Progenitor cell of endocrine pancreas (in vitro differentiated cells): ENCODE results near the gene SLC22A7. TPM values are rescaled to one million over a fixed set of nuclear protein-coding genes. Genes with fewer than 3 reads are reported as not detected.

Experiments
- DNase-seq: peaks from one replicate; pipeline ENCODE4 v3.0.0; 2021; ENCODE audit warnings: low spot score; ENCODE audit not compliant: unreplicated experiment
- H3K27ac Mint-ChIP-seq: 2 replicates; pipeline ENCODE4 v1.8.0; 2021; ENCODE audit warnings: mild to moderate bottlenecking, moderate library complexity, mixed read lengths
- H3K27me3 Mint-ChIP-seq: 2 replicates; pipeline ENCODE4 v1.8.0; 2021; ENCODE audit warnings: mixed read lengths
- H3K36me3 Mint-ChIP-seq: 2 replicates; pipeline ENCODE4 v1.8.0; 2022; ENCODE audit warnings: mixed read lengths; ENCODE audit not compliant: insufficient read depth
- H3K4me1 Mint-ChIP-seq: 2 replicates; pipeline ENCODE4 v1.8.0; 2021; ENCODE audit warnings: low read depth, mixed read lengths
- H3K4me3 Mint-ChIP-seq: 2 replicates; pipeline ENCODE4 v1.8.0; 2021; ENCODE audit warnings: low read depth, mild to moderate bottlenecking, moderate library complexity, mixed read lengths
- H3K9me3 Mint-ChIP-seq: 2 replicates; pipeline ENCODE4 v1.8.0; 2021; ENCODE audit warnings: low read depth, mixed read lengths
- CTCF ChIP-seq: fragments of 200-600 bp; sonication (generic); IDR thresholded peaks from one replicate; pipeline ENCODE4 v1.5.0; 2021; ENCODE audit warnings: antibody characterized with exemption, mild to moderate bottlenecking; ENCODE audit not compliant: unreplicated experiment
- total RNA-seq: library from RNA; stranded (reverse); gene quantifications from 2 replicates; pipeline ENCODE4 v1.2.1, GENCODE V29; 2021

SLC22A7 gene
- total RNA-seq, 1 donor from 2014 or later, result not detected

- H3K4me1 Mint-ChIP-seq, result peaks cover 22% of the 10 kb centered on the region
- no peaks in the 10 kb centered on the region for H3K9me3 Mint-ChIP-seq
- H3K27me3 Mint-ChIP-seq, result peaks cover 83% of the 10 kb centered on the region
These were observed 26.1 kb upstream of the SLC22A7 start for GRCh38 chr6:43271944-43272343.

GRCh38 chr6:43273707-43274106, 24.4 kb upstream of the SLC22A7 start:
- TF ChIP-seq CTCF, result no peak
- Mint-ChIP-seq H3K36me3 (no peaks in the 10 kb centered on the region), H3K27ac (no peak overlapping the region), H3K9me3 (no peaks in the 10 kb centered on the region), H3K4me1 (peaks cover 11% of the 10 kb centered on the region), H3K4me3 (no peak overlapping the region), H3K27me3 (peaks cover 83% of the 10 kb centered on the region)
- no peak for DNase-seq

More at GRCh38 chr6:43271944-43272343, 26.1 kb upstream of the SLC22A7 start:
- H3K36me3 Mint-ChIP-seq, result no peaks in the 10 kb centered on the region
- no peak for DNase-seq
- TF ChIP-seq CTCF, result no peak
- H3K27ac Mint-ChIP-seq, result no peak overlapping the region
- no peak overlapping the region for H3K4me3 Mint-ChIP-seq

GRCh38 chr6:43274127-43274915, 23.7 kb upstream of the SLC22A7 start:
- no peak for TF ChIP-seq CTCF
- H3K36me3 Mint-ChIP-seq, result no peaks in the 10 kb centered on the region
- DNase-seq, result no peak
- no peak overlapping the region for H3K27ac Mint-ChIP-seq
- H3K4me3 Mint-ChIP-seq, result no peak overlapping the region
- no peaks in the 10 kb centered on the region for H3K9me3 Mint-ChIP-seq
- H3K27me3 Mint-ChIP-seq, result peaks cover 77% of the 10 kb centered on the region
- H3K4me1 Mint-ChIP-seq, result peaks cover 11% of the 10 kb centered on the region

- peaks cover 9% of the 10 kb centered on the region for H3K4me1 Mint-ChIP-seq
- H3K27me3 Mint-ChIP-seq, result peaks cover 80% of the 10 kb centered on the region
- H3K36me3 Mint-ChIP-seq, result no peaks in the 10 kb centered on the region
- H3K9me3 Mint-ChIP-seq, result no peaks in the 10 kb centered on the region
- no peak for TF ChIP-seq CTCF
- peak overlapping the region; percentile 64 for H3K4me3 Mint-ChIP-seq
- no peak overlapping the region for H3K27ac Mint-ChIP-seq
- DNase-seq, result no peak
These were observed 23.0 kb upstream of the SLC22A7 start for GRCh38 chr6:43274916-43275597.

- Mint-ChIP-seq H3K9me3 (no peaks in the 10 kb centered on the region), H3K4me3 (peak overlapping the region; percentile 62), H3K36me3 (no peaks in the 10 kb centered on the region), H3K27me3 (peaks cover 77% of the 10 kb centered on the region), H3K4me1 (peaks cover 7% of the 10 kb centered on the region), H3K27ac (no peak overlapping the region)
- no peak for TF ChIP-seq CTCF
- no peak for DNase-seq
These were observed 22.1 kb upstream of the SLC22A7 start for GRCh38 chr6:43275801-43276576.
